NCI-H82 treated with DMSO at 0.1 percent for 48 hours (cell line): ENCODE measurements around the gene KCTD18.
A peak's percentile ranks its signal among the peaks of the same experiment; 100 is the strongest.

Experiments used
- DNase-seq: peaks from one replicate; lab custom pipeline; 2025; ENCODE audit not compliant: unreplicated experiment; lab: John Stamatoyannopoulos, UW

KCTD18 gene

GRCh38 chr2:200456567-200456966, 53.3 kb downstream of the KCTD18 start:
- DNase-seq, result no peak

DNA sequence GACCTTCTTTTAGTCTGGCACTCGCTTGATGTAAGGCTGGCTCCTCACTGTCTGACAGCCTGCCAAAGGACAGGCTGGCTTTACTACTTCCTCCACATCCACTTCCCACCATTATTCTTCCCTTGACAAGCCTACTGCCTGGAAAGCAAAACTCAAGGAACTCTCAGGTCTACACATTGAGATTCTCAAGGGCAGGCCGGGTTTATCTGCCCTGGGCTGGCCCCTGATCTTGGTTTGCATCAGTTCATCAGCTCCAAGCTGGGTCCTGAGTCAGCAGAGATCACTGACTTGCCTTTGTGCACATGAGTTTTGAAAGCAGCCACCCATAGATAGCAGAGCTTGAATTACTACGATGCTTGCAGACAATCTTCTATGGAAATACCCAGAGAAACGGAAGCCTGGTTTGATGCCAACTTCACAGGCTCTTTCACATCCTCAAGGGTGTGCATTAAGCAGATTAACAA, 53.9 kb downstream of the KCTD18 start:
- no peak for DNase-seq

- DNase-seq, result no peak
Observed at GRCh38 chr2:200454927-200455801, 54.7 kb downstream of the KCTD18 start.

- DNase-seq, result no peak
Observed at GRCh38 chr2:200453853-200454534, 55.9 kb downstream of the KCTD18 start.

DNA sequence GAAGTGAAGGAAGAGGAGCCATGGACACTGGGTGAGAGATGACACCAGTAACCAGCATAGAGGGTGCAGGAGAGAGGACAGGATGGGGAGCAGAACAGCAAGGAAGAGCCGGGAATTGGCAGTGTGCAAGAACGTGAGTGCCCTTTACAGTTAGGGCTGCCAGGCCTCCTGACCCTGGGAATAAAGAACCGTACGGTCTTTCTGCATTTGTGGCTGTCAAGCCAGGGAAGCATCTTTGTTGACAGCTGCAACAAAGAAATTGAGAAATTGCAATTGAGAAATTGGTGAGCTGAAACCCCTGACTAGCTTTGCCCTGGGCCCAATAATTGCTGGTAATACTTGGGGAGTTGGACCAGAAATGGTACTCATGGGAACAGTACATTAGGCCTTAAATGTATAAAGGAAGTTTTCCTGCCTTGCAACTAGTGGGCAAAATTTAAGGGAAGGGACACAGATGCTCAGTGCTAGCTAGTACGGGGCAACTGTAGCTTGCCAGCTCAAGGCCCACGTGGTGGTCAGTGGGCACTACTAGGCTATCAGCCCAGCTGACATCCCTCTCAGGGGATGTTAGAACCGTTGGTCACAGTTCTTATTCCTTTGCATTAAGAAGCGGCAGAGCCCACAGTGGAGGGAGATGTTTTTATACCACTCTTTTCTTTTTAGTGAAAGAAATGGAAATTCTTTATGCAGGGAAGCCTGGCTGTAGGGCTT, 56.6 kb downstream of the KCTD18 start:
- DNase-seq, result no peak

DNA sequence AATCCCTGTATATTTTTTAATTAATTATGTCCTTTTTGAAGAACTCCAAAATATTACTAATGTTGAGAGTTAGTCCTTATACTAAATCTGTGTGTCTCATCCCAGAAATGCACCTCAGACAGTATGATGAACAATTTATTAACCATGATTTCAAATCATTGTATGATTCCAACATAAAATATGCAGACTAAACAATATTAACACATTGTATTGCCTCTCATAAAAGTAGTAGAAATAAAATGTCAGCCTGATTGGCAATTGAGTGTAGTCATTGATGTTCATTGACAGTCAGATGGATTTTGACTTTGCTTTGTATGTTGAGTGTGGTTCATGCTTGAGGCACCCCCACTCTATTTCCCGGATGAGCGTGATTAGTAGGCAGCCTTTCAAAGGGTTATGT, 57.5 kb downstream of the KCTD18 start:
- no peak for DNase-seq

DNA sequence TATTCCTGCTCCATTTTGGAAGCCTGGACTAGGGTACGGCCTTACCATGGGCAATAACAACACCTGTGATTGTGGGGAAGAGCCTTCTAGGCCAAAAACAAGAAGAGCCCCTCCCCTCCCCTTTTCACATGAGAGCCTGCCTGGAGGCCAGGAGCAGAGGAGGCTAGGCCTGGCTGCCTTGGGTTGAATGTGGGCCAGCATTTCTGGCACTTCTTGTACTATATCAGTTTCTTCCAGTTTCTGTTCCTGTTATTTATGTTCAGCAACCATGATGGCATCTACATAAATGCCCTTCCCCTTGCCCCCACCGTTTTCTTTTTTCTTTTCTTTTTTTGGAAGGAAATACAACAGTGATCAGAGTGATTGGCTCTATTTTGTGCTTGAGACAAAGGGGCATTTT, 58.4 kb downstream of the KCTD18 start:
- no peak for DNase-seq

GRCh38 chr2:200450288-200450687, 59.6 kb downstream of the KCTD18 start:
- DNase-seq, result no peak

DNA sequence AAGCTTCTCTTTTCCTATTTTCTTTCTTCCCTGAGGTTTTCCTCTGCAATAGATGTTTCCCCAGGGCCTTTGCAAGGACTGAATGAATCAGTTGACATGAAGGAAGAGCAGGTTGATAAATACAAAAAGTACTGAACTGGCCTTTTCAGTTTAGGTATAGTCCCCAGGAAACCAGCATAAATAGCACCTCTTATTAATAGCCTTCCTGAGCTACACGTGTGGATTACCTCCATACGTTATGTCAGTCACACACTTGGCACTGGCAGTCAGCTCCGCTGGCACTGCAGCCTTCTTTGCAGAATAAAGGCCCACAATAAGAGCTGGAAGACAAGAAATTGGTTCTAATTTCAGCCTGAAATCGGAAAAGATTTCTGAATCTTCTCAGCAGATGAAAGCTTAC, 60.7 kb downstream of the KCTD18 start:
- DNase-seq, result no peak

- no peak for DNase-seq
Observed at GRCh38 chr2:200448455-200448854, 61.4 kb downstream of the KCTD18 start.

DNA sequence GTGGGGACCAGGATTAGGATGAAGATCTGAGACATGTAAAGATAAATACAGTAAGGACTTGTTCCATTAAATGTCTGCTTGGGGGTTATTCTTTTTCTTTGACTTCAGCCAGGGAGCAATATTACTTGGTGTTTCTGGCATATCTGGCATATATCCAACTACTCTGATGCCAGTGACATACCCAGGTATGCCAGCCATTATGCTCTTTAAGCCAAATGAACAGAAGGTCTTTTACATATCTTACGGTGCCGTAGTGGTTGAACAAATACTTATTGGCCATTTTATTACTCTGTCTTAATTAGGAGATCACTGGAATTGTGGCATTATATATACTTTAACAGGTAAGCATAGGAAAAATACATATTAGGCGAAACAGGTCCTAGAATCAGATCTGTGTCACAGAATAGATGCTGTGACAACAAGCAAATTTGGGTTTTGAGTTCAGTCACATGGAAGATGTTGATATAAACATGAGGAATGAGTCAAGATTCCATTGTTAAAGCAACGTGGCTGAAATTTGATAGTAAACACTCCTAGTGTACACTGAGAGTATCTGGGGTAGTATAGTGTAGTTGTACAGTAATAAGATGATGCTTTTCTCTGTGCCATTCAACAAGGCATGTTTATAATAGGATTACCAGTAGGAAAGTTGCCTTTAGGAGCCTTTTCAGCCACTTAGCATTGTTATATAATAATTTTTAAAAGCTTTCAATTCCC, 62.6 kb downstream of the KCTD18 start:
- no peak for DNase-seq

DNA sequence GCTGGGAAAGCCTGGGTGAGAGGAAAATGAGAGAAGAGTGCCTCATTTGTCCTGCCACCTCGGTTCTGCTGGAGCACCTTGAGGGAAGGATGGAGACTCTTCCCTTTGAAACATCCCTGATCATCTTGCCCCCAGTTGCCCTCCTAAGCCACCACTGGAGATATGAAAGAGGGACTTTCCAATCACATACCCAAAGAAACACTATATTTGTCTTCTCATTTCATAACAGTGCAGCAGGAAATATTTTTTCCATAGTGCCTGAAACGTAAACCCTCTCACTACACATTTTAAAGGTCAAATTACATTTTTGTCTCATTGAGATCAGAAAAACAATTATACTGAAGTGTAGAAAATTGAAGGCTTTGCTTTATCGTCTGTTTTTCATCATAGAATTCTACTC, 63.3 kb downstream of the KCTD18 start:
- no peak for DNase-seq

DNA sequence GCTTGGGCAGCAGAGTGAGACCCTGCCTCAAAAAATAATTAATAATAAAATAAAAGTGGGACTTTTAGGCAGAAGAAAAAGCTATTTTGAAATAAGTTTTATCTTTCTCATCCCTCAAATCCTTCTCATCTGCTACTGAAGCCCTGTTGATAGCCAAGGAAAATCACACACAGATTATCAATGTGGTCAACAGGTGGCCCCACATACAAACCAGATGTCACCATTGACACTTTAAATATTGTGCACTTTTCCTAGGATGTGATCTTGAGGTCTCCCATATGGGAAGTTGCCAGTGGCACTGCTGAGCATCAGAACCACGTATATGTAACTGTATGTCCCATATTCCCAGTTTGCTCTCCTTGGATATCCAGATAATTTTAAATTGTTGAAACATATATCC, 64.6 kb downstream of the KCTD18 start:
- DNase-seq, result peak; percentile 15

DNA sequence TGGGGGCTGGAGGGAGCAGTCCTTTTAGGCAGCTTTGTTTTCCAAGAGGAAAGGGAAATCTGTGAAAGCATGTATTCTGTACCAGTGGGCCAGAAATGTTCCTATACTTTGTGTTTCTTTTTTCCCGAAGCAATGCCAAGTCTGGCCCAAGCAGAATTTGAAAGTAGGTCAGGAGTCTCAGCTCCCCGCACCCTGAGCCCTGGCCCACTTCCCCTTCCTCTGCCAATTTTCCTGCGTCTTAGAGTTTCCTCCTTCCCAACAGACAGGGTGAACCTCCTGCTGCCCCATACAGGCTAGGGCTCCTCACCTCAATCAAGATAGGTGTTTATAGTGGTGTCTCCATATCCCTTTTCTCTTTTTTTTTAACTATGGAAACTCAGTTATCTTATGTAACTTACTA, 65.3 kb downstream of the KCTD18 start:
- DNase-seq, result no peak

DNA sequence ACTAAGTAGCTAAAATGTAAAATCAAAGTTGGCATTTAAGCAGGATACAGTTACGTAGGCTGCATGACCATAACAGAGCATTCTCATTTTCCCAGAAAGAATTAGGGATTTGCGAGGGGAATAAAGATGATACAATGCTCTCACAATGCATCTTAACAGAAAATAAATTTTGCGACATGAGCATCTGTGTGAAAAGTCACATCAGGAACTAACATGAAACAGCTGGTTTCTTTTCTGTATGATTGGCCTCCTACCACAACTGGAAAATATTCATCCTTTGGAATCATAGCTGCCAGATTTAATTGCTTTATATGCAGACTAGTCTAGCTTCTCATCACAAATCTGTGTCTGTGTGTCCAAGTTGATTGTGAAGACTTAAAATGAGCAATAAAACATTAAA, 66.0 kb downstream of the KCTD18 start:
- DNase-seq, result no peak

DNA sequence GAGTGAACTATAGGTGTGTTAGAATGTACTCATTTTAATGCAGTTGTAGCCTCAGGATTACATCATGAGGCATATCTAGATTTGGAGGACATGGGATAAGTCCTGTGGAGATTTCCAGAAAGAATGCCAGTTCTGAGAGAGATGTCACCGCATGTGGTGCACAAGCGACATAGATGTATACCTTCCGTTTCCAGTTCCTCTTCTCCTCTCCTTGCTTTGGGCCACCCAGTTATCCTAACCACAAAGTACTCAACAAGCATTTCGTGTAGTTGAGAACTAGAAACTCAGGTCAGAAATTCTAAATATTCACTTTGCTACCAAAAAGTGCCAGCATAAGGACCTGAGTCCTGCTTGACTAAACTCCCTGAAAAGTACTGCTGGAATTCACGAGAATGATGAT, 66.5 kb downstream of the KCTD18 start:
- no peak for DNase-seq

DNA sequence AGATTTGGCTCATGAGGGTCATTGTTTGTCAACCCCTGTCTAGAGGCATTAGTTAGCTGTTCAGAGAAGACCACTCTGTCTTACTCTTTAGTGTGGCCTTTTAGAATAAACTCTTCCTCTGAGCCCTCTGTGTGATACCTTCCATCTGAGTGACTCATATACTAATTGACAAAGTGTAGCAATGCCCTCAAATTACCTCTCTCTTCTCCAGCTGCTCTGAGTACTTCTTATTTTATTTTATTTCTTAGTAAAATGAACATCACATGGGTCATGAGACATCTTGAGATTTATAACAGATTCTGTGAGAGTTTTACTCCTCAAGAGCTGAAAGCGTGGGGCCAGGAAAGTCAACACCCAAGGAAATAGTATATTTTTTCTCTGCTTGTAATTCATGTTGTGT, 67.4 kb downstream of the KCTD18 start:
- DNase-seq, result no peak

- DNase-seq, result no peak
Observed at GRCh38 chr2:200439981-200440380, 69.9 kb downstream of the KCTD18 start.
